Measurements from ENCODE around the gene KNDC1.
"Not testable (repeated sequence)": the region's sequence is repeated elsewhere in the genome, so short reads cannot be mapped to it uniquely, and the experiment has no call there.

The KNDC1 gene

GRCh38 chr10:133142523-133143199 lies 17.4 kb upstream of the KNDC1 start:
- DNase-seq (ENCODE audit: low read depth in 2 of 2), result no peak
- TF ChIP-seq CTCF (IDR thresholded peaks at IDR 0.05; ENCODE audit: low read depth, low read length), result no peak
- no peak overlapping the region for H3K4me3 ChIP-seq (replicated peaks in 1 of 2; ENCODE audit: low read depth in 2 of 2, low read length in 2 of 2)

GRCh38 chr10:133143200-133143533 lies 16.9 kb upstream of the KNDC1 start:
- H3K4me3 ChIP-seq (replicated peaks in 1 of 2; ENCODE audit: low read depth in 2 of 2, low read length in 2 of 2), result no peak overlapping the region
- no peak for DNase-seq (ENCODE audit: low read depth in 2 of 2)
- TF ChIP-seq CTCF (IDR thresholded peaks at IDR 0.05; ENCODE audit: low read depth, low read length), result no peak

- no peak overlapping the region for H3K4me3 ChIP-seq (replicated peaks in 1 of 2; ENCODE audit: low read depth in 2 of 2, low read length in 2 of 2)
- no peak for TF ChIP-seq CTCF (IDR thresholded peaks at IDR 0.05; ENCODE audit: low read depth, low read length)
- no peak for DNase-seq (ENCODE audit: low read depth in 2 of 2)
These were observed 16.5 kb upstream of the KNDC1 start for GRCh38 chr10:133143546-133143945.

GRCh38 chr10:133144771-133145170 lies 15.2 kb upstream of the KNDC1 start:
- no peak overlapping the region for H3K4me3 ChIP-seq (replicated peaks in 1 of 2; ENCODE audit: low read depth in 2 of 2, low read length in 2 of 2)
- no peak for TF ChIP-seq CTCF (IDR thresholded peaks at IDR 0.05; ENCODE audit: low read depth, low read length)
- DNase-seq (ENCODE audit: low read depth in 2 of 2), result no peak

- no peak for DNase-seq (ENCODE audit: low read depth in 2 of 2)
- H3K4me3 ChIP-seq (replicated peaks in 1 of 2; ENCODE audit: low read depth in 2 of 2, low read length in 2 of 2), result no peak overlapping the region
- TF ChIP-seq CTCF (IDR thresholded peaks at IDR 0.05; ENCODE audit: low read depth, low read length), result no peak
These were observed 9.8 kb upstream of the KNDC1 start for GRCh38 chr10:133150226-133150625.

- no peak overlapping the region for H3K4me3 ChIP-seq (replicated peaks in 1 of 2; ENCODE audit: low read depth in 2 of 2, low read length in 2 of 2)
- no peak for DNase-seq (ENCODE audit: low read depth in 2 of 2)
- no peak for TF ChIP-seq CTCF (IDR thresholded peaks at IDR 0.05; ENCODE audit: low read depth, low read length)
These were observed 9.4 kb upstream of the KNDC1 start for GRCh38 chr10:133150656-133151055.

- not testable (repeated sequence) for H3K4me3 ChIP-seq (replicated peaks in 1 of 2; ENCODE audit: low read depth in 2 of 2, low read length in 2 of 2); DNase-seq (ENCODE audit: low read depth in 2 of 2)
These were observed 8.9 kb upstream of the KNDC1 start for GRCh38 chr10:133151071-133151470.
